ENCODE measurements around the gene C3orf22.

C3orf22 gene

DNA sequence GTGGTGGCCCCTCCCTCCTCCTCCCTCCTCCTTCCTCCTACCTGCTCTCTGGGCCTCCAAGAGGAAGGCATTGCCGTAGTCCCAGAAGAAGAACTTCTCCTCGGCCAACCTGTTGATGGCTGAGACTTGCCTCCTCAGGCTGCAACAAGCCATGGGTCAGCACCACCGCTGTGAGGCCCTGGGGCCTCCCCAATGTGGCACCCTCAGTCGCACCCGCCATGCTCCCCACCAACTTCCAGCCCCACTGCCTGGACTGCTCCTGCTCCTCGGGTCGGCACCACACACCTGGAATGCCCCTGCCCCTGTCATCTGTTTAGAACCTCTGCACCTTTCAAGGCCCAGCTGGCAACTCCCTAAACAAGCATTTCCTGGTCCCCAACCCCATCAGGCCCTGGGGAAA is 58.7 kb downstream of the C3orf22 start:
- no peak overlapping the region for H3K4me3 ChIP-seq (replicated peaks; ENCODE audit: insufficient read depth, low read length)
- no peaks in the 10 kb centered on the region for H3K27me3 ChIP-seq (ENCODE audit: insufficient read depth, poor library complexity, severe bottlenecking)
- DNase-seq (ENCODE audit: low read depth in 1 of 2, low spot score in 1 of 2) = no peak
- TF ChIP-seq, protein P1, sequence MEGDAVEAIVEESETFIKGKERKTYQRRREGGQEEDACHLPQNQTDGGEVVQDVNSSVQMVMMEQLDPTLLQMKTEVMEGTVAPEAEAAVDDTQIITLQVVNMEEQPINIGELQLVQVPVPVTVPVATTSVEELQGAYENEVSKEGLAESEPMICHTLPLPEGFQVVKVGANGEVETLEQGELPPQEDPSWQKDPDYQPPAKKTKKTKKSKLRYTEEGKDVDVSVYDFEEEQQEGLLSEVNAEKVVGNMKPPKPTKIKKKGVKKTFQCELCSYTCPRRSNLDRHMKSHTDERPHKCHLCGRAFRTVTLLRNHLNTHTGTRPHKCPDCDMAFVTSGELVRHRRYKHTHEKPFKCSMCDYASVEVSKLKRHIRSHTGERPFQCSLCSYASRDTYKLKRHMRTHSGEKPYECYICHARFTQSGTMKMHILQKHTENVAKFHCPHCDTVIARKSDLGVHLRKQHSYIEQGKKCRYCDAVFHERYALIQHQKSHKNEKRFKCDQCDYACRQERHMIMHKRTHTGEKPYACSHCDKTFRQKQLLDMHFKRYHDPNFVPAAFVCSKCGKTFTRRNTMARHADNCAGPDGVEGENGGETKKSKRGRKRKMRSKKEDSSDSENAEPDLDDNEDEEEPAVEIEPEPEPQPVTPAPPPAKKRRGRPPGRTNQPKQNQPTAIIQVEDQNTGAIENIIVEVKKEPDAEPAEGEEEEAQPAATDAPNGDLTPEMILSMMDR (IDR thresholded peaks at IDR 0.05; ENCODE audit: insufficient read depth, low read length) = no peak
- no peak for TF ChIP-seq SPI1 (IDR thresholded peaks at IDR 0.05; ENCODE audit: borderline replicate concordance, low read depth)
- TF ChIP-seq, protein P2, sequence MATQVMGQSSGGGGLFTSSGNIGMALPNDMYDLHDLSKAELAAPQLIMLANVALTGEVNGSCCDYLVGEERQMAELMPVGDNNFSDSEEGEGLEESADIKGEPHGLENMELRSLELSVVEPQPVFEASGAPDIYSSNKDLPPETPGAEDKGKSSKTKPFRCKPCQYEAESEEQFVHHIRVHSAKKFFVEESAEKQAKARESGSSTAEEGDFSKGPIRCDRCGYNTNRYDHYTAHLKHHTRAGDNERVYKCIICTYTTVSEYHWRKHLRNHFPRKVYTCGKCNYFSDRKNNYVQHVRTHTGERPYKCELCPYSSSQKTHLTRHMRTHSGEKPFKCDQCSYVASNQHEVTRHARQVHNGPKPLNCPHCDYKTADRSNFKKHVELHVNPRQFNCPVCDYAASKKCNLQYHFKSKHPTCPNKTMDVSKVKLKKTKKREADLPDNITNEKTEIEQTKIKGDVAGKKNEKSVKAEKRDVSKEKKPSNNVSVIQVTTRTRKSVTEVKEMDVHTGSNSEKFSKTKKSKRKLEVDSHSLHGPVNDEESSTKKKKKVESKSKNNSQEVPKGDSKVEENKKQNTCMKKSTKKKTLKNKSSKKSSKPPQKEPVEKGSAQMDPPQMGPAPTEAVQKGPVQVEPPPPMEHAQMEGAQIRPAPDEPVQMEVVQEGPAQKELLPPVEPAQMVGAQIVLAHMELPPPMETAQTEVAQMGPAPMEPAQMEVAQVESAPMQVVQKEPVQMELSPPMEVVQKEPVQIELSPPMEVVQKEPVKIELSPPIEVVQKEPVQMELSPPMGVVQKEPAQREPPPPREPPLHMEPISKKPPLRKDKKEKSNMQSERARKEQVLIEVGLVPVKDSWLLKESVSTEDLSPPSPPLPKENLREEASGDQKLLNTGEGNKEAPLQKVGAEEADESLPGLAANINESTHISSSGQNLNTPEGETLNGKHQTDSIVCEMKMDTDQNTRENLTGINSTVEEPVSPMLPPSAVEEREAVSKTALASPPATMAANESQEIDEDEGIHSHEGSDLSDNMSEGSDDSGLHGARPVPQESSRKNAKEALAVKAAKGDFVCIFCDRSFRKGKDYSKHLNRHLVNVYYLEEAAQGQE (IDR thresholded peaks at IDR 0.05; ENCODE audit: insufficient replicate concordance, low read depth) = no peak
- TF ChIP-seq POLR2AphosphoS5 (IDR thresholded peaks at IDR 0.05; ENCODE audit: low read depth) = no peak
- TF ChIP-seq GABPA (IDR thresholded peaks at IDR 0.05; ENCODE audit: low read depth) = no peak
- no peak overlapping the region for H3K27ac ChIP-seq (replicated peaks)
